GM19467 (cell line): ENCODE results near the gene SGPL1.
"Not testable (repeated sequence)": the region's sequence is repeated elsewhere in the genome, so short reads cannot be mapped to it uniquely, and the experiment has no call there.

Source experiments
- ATAC-seq: cut with Tn5 transposase; IDR thresholded peaks from one replicate; pipeline ENCODE4 v1.9.1; 2021; ENCODE audit warnings: mild to moderate bottlenecking, moderate library complexity; ENCODE audit not compliant: unreplicated experiment

Gene SGPL1

GRCh38 chr10:70815504-70816219 is at the start of gene SGPL1:
Gene SGPL1, plus strand, starts transcription at chr10:70815948. Its CDS starts 906 bp downstream, at chr10:70816854.
- ATAC-seq: peak; percentile 90

DNA sequence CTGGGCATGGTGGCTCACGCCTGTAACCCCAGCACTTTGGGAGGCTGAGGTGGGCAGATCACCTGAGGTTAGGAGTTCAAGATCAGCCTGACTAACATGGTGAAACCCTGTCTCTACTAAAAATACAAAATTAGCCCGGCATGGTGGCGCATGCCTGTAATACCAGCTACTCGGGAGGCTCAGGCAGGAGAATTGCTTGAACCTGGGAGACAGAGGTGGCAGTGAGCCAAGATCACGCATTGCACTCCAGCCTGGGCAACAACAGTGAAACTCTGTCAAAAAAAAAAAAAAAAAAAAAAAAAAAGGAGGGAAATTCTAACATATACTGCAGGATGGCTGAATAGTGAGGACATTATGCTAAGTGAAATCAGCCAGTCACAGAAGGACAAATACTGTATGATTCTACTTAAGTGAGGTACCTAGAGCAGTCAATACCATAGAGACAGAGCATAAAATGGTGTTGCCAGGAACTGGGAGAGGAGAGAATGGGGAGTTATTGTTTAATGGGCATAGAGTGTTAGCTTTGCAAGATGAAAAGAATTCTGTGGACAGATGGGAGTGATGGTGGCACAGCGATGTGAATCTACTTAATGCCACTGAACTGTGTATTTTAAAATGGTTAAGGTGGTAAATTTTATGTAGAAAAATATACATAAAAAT is 47.6 kb upstream of the SGPL1 start:
- not testable (repeated sequence) for ATAC-seq

DNA sequence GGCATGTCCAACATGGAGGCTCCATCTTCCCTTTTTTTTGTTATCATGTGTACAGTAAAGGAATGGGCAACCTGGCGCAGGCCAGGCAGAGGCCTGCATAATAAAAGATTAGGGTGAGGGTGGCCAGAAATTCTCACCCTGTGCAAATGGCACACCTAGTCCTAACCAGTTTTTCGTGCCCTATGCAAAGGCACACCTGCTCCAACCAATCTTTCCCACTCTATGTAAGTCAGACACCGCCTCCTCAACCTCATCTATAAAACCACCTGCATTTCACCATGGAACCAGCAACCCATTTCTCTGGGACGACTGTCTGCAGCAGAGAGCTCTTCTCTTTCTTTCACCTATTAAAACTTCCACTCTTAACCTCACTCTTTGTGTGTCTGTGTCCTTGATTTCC is 46.6 kb upstream of the SGPL1 start:
- no peak for ATAC-seq

DNA sequence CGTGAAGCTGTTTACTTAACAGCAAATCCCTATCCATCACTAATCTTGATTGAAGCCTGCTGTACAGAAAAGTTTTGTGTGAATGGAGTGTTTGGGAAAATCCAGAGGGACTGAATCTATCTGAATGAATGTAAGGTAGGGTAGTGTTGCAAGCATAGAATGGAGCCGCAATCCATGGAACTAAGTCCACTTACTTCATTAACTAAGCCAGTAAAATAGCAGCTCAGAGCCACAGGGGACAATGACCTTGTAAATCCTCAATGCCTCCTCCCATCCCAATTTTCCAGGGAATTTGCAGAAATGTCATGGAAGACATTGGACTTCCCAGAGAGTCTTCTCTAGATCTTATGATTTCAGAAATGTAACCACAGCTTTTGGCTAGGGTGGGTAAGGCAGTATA is 45.7 kb upstream of the SGPL1 start:
- ATAC-seq: no peak

DNA sequence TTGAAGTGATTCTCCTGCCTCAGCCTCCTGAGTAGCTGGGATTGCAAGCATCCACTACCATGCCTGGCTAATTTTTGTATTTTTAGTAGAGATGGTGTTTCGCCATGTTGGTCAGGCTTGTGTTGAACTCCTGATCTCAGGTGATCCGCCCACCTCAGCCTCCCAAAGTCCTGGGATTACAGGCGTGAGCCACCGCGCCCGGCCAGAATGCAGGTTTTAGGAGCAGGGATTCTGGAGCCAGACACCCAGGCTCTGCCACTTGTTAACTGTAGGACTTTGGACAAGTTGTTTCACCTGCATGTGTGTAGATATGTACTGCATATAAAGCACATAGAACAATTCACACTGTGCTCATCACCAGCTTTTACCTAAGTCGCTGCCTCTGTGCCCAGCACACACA is 45.2 kb upstream of the SGPL1 start:
- not testable (repeated sequence) for ATAC-seq

GRCh38 chr10:70771311-70772194 is 44.2 kb upstream of the SGPL1 start:
- ATAC-seq: no peak

GRCh38 chr10:70772627-70773026 is 43.1 kb upstream of the SGPL1 start:
- no peak for ATAC-seq

DNA sequence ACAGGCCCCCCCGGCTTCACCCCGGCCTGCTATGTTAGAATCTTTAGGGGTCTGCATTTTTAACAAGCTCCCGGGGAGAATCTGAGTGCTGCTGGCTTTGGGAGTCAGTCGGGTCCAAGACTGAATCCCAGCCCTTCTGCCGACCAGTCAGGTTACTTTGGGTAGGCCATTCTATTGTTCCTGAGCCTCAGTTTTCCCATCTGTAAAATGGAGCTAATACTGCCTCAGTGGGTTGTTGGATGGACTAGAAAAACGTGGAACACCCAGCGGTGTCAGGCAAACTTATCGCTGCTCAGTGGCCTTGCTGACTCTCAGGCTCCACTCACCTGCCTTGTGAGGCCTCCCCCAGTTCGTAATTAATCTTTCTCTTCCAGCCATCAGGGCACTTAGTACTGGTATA is 42.3 kb upstream of the SGPL1 start:
- ATAC-seq: no peak

- no peak for ATAC-seq
Observed at GRCh38 chr10:70773965-70774809, 41.6 kb upstream of the SGPL1 start.

GRCh38 chr10:70774810-70775678 is 40.7 kb upstream of the SGPL1 start:
- ATAC-seq: no peak

- no peak for ATAC-seq
Observed at GRCh38 chr10:70775679-70776454, 39.9 kb upstream of the SGPL1 start.

DNA sequence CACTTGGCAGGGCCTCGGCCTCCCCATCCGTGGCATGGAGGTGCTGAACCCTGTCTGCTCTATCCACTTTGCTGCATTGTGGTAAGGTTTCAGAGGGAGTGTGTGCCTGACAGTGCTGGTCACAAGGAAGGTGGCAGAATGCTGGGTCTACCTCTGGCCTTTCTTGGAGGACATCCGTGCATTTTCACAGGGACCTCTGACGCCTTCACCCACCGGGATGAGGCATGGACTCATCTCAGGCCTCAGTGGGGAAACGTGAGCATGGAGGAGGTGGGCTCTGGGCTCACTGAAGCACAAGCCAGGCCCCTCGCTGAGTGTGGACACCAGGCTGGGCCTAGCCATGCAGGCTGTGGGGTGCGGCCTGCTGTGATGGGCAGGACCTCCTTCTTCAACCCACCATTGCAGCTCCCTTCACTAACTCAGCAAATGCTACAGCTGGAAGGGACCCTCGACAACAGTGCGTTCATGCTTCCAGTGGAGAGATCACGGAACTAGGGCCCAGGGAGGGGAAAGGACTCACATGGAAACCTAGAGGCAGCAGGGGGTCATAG is 39.2 kb upstream of the SGPL1 start:
- ATAC-seq: no peak

DNA sequence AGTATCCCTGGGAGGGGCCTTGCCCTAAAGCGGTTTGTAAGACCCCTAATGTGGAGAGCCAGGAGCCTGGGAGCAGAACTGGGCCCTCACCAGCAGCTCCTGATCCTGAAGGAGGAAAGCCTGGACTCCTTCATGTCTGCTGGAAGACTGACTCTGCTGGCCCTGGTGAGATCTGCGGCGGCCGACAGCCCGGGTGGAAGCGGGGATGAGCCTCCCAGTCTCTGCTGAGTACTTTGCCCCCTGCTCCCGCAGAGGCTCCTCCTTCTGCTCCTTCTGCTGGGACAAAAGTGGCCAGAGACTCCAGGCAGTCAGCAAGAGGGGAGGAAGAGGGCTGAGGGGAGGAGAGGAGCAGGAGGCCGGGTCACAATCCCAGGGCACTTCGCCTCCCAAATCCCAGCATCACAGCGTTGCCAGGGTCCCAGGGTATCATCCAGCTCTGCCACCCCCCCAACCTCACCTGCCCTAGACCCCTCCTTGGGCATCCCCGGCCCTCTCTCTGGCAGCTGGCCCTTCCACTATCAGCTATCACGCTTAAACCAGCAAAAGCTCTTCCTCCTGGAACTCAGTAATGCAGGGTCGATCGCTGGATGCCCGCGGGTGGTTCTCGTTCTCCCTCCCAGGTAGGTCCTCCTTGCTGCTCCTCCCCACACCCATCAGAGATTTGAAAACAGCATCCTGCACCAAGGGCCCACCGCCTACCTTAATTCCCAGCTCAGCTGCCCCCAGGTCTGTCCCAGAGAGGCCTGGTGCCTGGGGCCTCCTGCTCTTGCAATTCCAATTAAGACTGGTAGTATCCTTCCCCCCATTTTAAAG is 38.5 kb upstream of the SGPL1 start:
- ATAC-seq: no peak

DNA sequence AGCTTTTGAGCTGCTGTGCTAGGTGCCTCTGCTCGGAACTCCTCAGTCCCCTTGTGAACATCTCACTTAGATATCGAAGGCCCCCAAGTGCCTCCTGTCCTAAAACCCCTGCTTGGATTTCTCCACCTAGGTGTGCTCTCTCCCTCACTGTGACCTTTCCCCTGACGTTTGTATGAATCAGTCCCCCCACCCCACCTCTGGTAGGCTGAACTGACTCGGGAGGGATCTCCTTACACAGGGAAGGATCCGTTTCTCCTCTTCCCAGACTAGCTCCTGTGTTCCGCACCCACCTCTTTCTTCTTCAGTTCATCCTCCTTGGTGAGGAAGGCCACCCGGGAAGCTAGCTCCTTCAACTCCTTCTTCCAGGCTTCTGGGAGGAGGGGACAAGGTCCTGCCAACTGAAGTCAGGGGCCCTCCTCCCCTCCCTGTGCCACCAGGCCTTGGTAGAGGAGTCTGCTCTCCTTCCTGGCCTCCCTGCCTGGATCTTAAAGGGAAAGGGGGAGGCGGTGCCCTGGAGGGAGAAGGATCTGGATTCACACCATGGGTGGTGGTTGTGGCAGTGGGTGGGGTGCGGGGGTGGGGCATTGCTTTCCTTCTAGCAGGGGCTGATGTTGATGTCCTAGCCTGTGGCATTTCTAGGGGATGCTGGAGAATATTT is 37.4 kb upstream of the SGPL1 start:
- no peak for ATAC-seq

DNA sequence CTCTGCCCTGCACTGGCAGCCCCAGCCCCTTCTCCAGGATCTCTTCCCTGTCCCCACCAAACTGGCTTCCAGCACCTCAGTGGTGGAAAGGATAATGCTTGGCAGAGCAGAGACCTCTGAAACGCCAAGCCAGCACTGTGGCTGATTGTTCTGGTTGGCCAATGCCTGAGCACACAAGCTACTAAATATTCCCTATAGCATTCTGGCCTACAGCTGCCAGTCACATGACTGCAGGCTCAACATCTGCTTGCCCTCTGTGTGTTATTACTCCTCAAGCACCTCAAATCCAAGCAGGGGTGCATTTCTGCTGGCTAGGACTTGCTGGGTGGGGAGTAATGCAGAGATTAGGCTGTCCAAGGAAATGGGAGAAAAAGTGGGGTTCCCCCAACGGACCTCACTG is 36.7 kb upstream of the SGPL1 start:
- ATAC-seq: no peak

GRCh38 chr10:70779511-70780369 is 36.0 kb upstream of the SGPL1 start:
- no peak for ATAC-seq
